Heart right ventricle (tissue), 16 donors: ENCODE results near the gene CMTM5. TPM values are rescaled to one million over a fixed set of nuclear protein-coding genes. Genes with fewer than 3 reads are reported as not detected.

Source experiments
- ATAC-seq, 8 donors: fragments of 200-7000 bp; cut with Tn5 transposase; one replicate each; pipeline ENCODE4 v1.9.1; 2020; ENCODE audit warnings: mild to moderate bottlenecking in 8 of 8, moderate library complexity in 8 of 8, moderate number of reproducible peaks in 1 of 8
- DNase-seq, 2 donors: peaks; one replicate each; pipeline ENCODE4 v3.0.0-alpha.2; 2020
- H3K27ac ChIP-seq, 10 donors: fragments of 200-600 bp; sonication (generic) in 2 of 10; one replicate each; pipeline versions ENCODE4 v1.5.0 to v1.8.0; 2020 to 2022; ENCODE audit warnings: mild to moderate bottlenecking in 3 of 10
- H3K27me3 ChIP-seq, 7 donors: fragments of 200-600 bp; one replicate each; pipeline ENCODE4 v1.8.0; 2021 to 2022; ENCODE audit warnings: mild to moderate bottlenecking in 2 of 7
- H3K36me3 ChIP-seq, 9 donors: fragments of 200-600 bp; sonication (generic) in 1 of 9; one replicate each; pipeline versions ENCODE4 v1.5.0 to v1.8.0; 2020 to 2022; ENCODE audit warnings: mild to moderate bottlenecking in 2 of 9
- H3K4me1 ChIP-seq, 9 donors: fragments of 200-600 bp; sonication (generic) in 1 of 9; one replicate each; pipeline versions ENCODE4 v1.5.0 to v1.8.0; 2020 to 2022; ENCODE audit warnings: mild to moderate bottlenecking in 4 of 9
- H3K4me3 ChIP-seq, 10 donors: fragments of 200-600 bp; sonication (generic) in 2 of 10; one replicate each; pipeline versions ENCODE4 v1.5.0 to v1.8.0; 2020 to 2022; ENCODE audit warnings: mild to moderate bottlenecking in 7 of 10, moderate library complexity in 2 of 10
- H3K9me3 ChIP-seq, 11 donors: fragments of 200-600 bp in 10 of 11; sonication (generic) in 2 of 11; one replicate each; pipeline versions ENCODE4 v1.5.0 to v1.8.0; 2013 to 2022; ENCODE audit warnings: mild to moderate bottlenecking in 2 of 11, control low read depth in 1 of 11, moderate library complexity in 1 of 11
- WGBS, 2 donors: extraction: QIAGEN DNeasy Blood & Tissue Kit; methylation state at CpG; one replicate each; pipeline ENCODE4 v1.1.7; 2013; ENCODE audit warnings: inconsistent platforms in 1 of 2; 5-methylcytosine and 5-hydroxymethylcytosine counted together
- intact Hi-C, 10 donors: fragments of 100-400 bp; cut with DNase I; formaldehyde crosslinking; loops; one replicate each; pipeline versions ENCODE4 v1.11.1 to v1.14.2; 2022
- polyA plus RNA-seq, 2 donors: library from polyadenylated mRNA; stranded (reverse); fragments of 200-250 nt; gene quantifications; one replicate each; pipeline ENCODE4 v1.2.3, GENCODE V29; 2013
- total RNA-seq, 10 donors: library from RNA; stranded (reverse); fragmentation: NEBNext Ultra II Directional in 3 of 10; extraction: Animal tissue kit (Norgen Biotek cat#: 25700) in 3 of 10; gene quantifications; one replicate each; pipeline versions ENCODE4 v1.2.1 to v1.2.4, GENCODE V29; 2021 to 2023
- TF ChIP-seq, protein P1 (sequence below), 9 donors: fragments of 200-600 bp; sonication (generic) in 2 of 9; IDR thresholded peaks; one replicate each; pipeline versions ENCODE4 v1.5.0 to v1.8.0; 2021 to 2022; ENCODE audit warnings: antibody characterized with exemption in 9 of 9, mild to moderate bottlenecking in 5 of 9, moderate library complexity in 1 of 9
- donor health status: Arrhythmogenic right ventricular cardiomyopathy.
- donor health status: ischemic (EF 13 %, LVEDD 7.1; RV severe dilation, severe dysfunction).
- donor health status: healthy with polysubstance abuse.
- donor health status: DM: no; HTN: yes; CAD: no.
- donor health status: DM: no; HTN: no; CAD: no.
- donor health status: ischemic (EF 25% LVEDD 6.9; RV normal size, moderate dysfunction).
- donor health status: ischemic (EF 25% LVEDD 5.7; RV mildly dilated, moderate dysfunction).
- donor health status: healthy.
- donor health status: DM: yes; HTN: yes; CAD: no.
- donor health status: Ischemic cardiomyopathy.
- donor health status: ischemic (EF 35%, LVEDD 5.7; RV mildly dilated, moderate dysfunction).
- donor health status: nonischemic (EF 11% LVEDD 7.7; RV severe dilation, severe dysfunction).
- donor health status: DM: yes; HTN: yes; CAD: no.
- donor health status: PGD.
- donor health status: ischemic (EF 29% LVEDD 5.4; RV normal size, mild dysfunction).
- donor health status: nonischemic (EF 23%, LVEDD 6.1; RV moderate dilation, normal function).

Gene CMTM5
- total and polyA plus RNA-seq, 12 donors = 0.32 to 5.3 (median 0.53) TPM; not detected in 7

DNA sequence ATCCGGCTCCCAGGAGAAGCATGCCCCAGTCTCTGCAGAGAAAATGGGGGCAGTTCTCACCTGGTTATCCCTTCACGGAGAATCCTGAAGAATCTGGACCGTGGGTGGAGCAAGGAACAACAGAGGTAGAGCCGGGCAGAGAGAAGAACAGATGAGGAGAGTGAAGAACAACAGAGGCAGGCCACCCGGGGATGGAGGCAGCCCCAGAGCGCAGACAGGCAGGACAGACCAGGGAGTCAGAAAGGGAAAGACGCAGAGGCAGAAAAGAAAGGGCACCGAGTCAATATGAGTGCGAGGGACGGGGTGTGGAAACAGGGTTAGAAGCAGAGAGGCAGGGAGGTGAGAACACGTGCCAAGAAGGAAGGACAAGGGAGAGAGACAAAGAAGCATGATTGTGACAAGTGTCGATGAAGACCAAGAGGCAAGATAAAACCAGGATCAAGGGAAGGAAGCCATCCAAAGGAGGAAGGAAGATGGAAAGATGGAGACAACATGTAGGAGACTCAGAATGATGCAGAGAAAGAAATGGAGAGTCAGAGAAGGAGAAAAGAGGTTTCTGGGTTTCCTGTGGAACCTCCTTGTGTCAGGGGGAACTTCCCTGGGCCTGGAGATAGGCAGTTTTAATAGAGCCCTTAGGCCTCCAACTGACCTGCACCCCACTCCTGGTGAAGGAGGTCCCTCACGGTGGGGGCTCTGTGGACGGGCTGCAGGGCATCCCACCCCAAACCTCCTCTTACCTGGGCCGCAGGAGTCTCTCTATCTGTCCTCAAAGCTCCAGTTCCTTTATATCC lies 30.9 kb downstream of the CMTM5 start, which contains the start of gene MYH6:
Gene MYH6 (minus strand): TSS at position 758 of the 791 bp plus-strand sequence. CDS start 1,050 bp downstream, outside the sequence.
- WGBS, 2 donors = 40 to 53% methylated on average over 15 of the region's 15 CpGs
- DNase-seq (no peak), ATAC-seq (no peak)
- Histone ChIP-seq H3K27ac (peak within 1 kb of the TSS; percentile 26 to 87 (median 72)), H3K4me3 (peak within 1 kb of the TSS in 3 of 10 donors; percentile 5 to 33 (median 24)), H3K4me1 (peaks cover 0 to 46% (median 7%) of the 10 kb centered on the region in 9 donors), H3K27me3 (peaks cover 0 to 10% (median 0%) of the 10 kb centered on the region in 7 donors), H3K36me3 (peaks cover 0 to 47% (median 0%) of the 10 kb centered on the region in 9 donors), H3K9me3 (no peaks in the 10 kb centered on the region)
- TF ChIP-seq, protein P1, sequence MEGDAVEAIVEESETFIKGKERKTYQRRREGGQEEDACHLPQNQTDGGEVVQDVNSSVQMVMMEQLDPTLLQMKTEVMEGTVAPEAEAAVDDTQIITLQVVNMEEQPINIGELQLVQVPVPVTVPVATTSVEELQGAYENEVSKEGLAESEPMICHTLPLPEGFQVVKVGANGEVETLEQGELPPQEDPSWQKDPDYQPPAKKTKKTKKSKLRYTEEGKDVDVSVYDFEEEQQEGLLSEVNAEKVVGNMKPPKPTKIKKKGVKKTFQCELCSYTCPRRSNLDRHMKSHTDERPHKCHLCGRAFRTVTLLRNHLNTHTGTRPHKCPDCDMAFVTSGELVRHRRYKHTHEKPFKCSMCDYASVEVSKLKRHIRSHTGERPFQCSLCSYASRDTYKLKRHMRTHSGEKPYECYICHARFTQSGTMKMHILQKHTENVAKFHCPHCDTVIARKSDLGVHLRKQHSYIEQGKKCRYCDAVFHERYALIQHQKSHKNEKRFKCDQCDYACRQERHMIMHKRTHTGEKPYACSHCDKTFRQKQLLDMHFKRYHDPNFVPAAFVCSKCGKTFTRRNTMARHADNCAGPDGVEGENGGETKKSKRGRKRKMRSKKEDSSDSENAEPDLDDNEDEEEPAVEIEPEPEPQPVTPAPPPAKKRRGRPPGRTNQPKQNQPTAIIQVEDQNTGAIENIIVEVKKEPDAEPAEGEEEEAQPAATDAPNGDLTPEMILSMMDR (IDR thresholded peaks at IDR 0.05) = no peak
- intact Hi-C loops = loop anchor here in 2 of 10 donors (2.0 kb wide), 1 partner anchor 35 kb away; no protein-coding TSS in a partner anchor

DNA sequence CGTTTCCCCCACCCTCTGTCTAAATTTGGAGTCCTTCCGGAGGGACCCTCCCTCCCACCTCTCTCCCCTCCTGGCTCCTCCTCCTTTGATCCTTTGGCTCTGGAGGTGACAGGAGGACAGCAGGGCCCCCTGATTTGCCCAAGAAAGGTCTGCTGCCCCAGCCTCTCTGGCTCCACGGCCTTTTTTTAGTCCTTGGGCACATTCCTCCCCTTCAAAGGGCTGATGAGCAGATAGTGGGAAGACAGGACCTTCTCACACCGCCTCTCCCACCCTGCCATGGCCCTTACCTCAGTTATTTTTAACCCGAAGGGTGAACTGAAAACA lies 31.4 kb downstream of the CMTM5 start:
- peak overlapping the region in 1 of 10 donors; percentile 24 for H3K4me3 ChIP-seq
- ATAC-seq = peak in 2 of 8 donors; percentile 33 to 39
- WGBS, 2 donors = 13 to 33% methylated on average over 5 of the region's 5 CpGs
- TF ChIP-seq, protein P1 (IDR thresholded peaks at IDR 0.05) = no peak
- intact Hi-C loops = loop anchor here in 2 of 10 donors (2.0 kb wide), 1 partner anchor 35 kb away; no protein-coding TSS in a partner anchor
- peaks cover 0 to 10% (median 0%) of the 10 kb centered on the region in 7 donors for H3K27me3 ChIP-seq
- H3K27ac ChIP-seq = peak overlapping the region in 9 of 10 donors; percentile 46 to 87 (median 75)
- peaks cover 0 to 46% (median 7%) of the 10 kb centered on the region in 9 donors for H3K4me1 ChIP-seq
- no peak for DNase-seq
- no peaks in the 10 kb centered on the region for H3K9me3 ChIP-seq
- H3K36me3 ChIP-seq = peaks cover 0 to 47% (median 0%) of the 10 kb centered on the region in 9 donors

DNA sequence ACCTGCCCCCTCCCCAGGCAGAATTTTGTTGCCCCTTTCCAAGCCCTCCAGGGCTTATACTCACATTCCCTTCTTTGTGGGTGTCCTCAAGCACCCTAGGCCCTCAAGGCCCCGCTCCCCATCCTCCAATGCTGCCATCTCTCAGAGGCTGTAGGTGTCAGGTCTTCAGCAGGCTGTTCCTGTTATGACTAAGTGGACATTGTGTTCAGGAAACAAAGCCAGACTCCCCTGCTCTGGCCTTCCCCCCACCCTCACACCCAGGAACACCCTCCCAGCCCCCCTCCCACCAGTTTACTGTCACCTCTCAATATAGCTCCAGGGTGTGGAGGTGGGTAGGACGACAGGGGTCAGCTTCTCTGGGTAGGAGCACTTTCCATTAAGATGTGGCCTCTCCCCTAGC lies 32.6 kb downstream of the CMTM5 start:
- peak overlapping the region in 9 of 10 donors; percentile 46 to 87 (median 75) for H3K27ac ChIP-seq

More for the DNA sequence above, 32.6 kb downstream of the CMTM5 start:
- no peaks in the 10 kb centered on the region for H3K9me3 ChIP-seq
- 30 to 53% methylated on average over 2 of the region's 2 CpGs for WGBS, 2 donors
- H3K4me1 ChIP-seq = peaks cover 0 to 51% (median 7%) of the 10 kb centered on the region in 9 donors
- ATAC-seq = peak; percentile 5 to 70 (median 36)
- H3K4me3 ChIP-seq = no peak overlapping the region
- H3K27me3 ChIP-seq = peaks cover 0 to 10% (median 0%) of the 10 kb centered on the region in 7 donors
- no peak for DNase-seq
- H3K36me3 ChIP-seq = peaks cover 0 to 47% (median 0%) of the 10 kb centered on the region in 9 donors
- TF ChIP-seq, protein P1 (IDR thresholded peaks at IDR 0.05) = no peak
- intact Hi-C loops = loop anchor here in 2 of 10 donors (2.0 kb wide), 1 partner anchor 33 kb away; no protein-coding TSS in a partner anchor
